HG03521 (cell line): Measurements from ENCODE around the gene PRM1.
A peak's percentile ranks its signal among the peaks of the same experiment; 100 is the strongest.

Experiments used
- ATAC-seq: cut with Tn5 transposase; IDR thresholded peaks from one replicate; pipeline ENCODE4 v1.9.1; 2021; ENCODE audit warnings: mild to moderate bottlenecking, moderate library complexity; ENCODE audit not compliant: unreplicated experiment

PRM1 gene

GRCh38 chr16:11280616-11281522, at the start of gene PRM1:
TSS of gene PRM1 (minus strand) at chr16:11281330. CDS start at chr16:11281238, 92 bp downstream.
- ATAC-seq, result no peak

GRCh38 chr16:11330526-11331237, 49.6 kb upstream of the PRM1 start:
- no peak for ATAC-seq

DNA sequence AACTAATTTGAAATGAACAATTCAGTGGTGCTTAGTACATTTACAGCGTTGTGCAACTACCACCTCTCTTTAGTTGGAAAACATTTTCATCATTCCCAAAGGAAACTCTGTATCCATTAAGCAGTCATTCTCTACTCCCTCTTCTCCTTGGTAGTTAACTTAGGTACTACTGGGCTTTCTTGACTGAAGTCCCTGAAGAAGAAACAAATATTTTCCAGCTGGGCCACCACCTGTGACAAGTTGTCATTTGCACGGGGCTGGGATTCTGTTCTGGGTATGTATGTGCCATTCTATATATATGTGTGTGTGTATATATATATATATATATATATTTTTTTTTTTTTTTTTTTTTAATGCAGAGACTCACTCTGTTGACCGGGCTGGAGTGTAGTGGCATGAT, 48.8 kb upstream of the PRM1 start:
- no peak for ATAC-seq

DNA sequence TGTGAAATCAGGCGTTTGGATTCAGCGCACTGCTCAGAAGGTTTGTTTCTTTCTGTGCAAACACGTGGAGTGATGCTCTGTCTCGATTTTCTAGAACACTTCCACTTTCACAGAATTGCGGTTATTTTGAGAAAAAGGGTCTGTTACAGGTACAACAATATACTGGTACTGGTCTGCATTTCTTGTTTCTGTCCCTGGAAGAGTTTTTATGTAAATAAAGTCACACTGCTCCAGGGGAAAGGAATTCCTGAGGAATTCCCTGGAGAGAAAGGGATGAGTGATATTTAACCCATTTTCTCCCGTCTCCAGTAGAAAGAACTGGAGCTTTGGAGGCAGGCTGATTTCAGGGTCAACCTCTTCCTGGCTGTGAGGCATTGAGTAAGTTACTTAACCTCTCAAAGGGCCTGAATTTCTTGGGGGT, 48.0 kb upstream of the PRM1 start:
- ATAC-seq, result no peak

DNA sequence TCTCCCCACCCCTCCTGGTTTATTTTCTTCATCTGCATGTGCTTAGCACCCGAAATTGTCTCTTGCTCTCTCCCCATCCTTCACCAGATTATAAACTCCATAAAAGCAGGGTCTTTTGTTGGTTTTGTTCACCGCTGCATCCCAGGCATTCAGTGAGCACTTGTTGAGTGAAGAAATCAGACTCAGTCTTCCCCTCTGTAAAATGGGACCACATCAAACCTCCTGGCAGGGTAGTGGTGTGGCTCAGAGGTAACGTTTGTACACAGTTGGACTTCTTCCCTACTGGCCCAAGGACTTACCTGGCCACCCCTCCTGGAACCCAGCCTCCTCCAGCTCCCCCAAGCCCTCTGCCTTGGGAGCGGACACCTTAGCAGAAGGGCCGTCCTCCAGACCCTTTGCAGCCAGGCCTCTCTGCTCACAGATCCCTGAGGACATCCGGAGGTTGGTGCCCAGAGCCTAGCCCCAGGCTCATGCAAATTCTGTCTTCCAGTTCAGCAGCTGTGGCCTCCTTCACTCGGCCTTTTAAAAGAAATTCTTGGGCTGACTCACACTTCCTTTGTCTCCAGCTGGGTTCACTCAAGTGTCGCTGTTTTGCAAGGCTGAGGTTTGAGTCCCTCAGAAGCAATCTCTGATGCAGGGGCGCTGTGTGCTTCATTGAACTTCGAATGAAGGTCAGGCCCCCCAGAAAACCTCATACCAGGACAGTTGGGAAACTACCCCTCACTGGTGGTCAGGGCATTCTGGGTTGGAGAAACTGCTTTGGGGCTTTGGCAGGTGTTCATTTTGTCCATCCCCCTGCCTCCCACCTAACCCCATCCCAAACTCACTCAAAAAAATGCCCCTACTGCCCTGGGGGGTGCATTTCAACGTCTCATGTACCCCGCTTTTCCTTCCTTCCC, 47.3 kb upstream of the PRM1 start:
- ATAC-seq, result peak; percentile 67

DNA sequence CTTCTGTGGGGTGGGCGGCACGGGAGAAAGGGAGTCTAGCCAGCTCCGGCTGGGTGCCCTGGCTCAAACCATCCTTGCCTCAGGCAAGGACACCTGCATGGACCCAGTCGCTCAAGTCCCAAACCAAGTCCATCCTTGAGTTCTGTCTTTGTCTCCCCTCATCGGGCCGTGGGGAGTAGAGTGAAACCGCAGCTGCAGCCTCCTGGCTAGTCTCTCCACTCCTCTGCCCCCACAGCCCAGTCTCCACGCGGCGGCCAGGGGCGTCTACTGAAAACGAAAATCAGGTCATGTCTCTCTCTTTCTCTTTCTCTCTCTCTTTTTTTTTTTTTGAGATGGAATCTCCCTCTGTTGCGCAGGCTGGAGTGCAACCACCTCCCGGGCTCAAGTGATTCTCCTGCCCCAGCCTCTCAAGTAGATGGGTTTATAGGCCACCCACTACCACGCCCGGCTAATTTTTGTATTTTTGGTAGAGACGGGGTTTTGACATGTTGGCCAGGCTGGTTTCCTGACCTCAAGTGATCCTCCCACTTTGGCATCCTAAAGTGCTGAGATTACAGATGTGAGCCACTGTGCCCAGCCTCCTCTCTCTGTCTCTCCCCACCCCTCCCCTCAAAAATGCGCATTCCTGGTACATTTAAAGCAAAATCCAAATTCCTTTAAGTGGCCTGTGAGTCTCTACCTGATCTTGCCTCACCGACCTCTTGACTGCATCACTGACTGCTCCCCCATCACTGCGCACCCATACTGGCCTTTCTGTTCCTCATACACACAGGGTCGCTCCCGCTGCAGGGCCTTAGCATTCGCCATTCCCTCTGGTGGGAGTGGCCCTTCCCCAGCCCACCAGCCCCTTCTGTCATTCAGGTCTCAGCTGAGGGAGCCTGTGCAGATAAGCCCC, 46.4 kb upstream of the PRM1 start:
- no peak for ATAC-seq

DNA sequence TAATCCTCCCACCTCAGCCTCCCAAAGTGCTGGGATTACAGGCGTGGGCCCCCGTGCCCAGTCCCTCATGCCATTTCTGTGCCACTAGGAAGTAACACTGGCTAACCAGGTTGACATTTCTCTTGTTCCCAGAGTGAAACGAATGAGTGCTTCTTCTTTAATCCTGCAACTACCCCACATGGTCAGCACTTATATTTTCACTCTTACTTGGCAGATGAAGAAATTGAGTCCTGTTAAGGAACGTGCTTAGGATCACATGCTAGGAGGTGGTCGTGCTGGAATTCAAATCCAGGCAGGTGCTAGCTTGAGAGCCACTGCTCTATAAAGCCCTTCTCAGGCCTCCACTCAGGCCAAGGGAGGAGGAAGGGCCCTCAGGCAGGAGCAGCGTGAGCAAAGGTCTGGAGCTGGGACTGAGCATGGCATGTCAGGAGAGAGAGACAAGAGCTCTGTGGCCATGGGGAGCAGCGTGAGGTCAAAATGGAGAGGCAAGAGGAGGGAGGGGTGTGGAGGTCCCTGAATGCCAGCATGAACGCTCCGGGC, 45.7 kb upstream of the PRM1 start:
- ATAC-seq, result no peak

GRCh38 chr16:11326084-11326736, 45.1 kb upstream of the PRM1 start:
- ATAC-seq, result no peak

DNA sequence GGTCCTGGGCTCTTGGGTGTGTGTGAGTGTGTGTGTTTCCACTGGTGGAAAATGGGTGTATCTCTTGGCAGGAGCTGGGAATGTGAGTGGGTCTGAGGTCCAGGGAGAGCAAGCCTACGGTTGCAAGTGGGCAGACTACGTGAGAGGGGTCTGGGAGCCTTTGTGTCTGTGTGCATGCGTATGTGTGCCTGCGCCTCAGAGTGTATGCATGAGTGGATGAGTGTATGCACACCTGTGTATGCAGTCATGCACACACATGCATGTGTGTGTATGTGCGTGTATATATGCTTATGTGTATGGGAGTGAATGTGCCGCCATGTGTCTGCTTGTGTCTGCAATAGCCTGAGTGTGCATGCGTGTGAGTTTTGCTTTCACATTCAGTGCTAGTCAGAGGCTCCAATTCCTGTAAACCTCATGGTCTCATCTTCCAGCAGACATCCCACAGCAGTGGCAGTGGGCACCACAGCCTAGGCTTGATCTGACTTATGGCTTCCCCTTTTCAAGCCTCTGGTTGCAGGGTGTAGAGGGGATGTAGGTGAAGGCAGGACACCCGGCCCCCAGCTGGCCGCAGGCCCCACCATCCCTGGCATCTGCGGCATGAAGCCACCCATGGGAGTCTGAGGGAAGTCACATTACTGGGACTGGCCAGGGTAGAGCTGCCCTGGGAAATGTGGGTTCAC, 44.4 kb upstream of the PRM1 start:
- ATAC-seq, result no peak

DNA sequence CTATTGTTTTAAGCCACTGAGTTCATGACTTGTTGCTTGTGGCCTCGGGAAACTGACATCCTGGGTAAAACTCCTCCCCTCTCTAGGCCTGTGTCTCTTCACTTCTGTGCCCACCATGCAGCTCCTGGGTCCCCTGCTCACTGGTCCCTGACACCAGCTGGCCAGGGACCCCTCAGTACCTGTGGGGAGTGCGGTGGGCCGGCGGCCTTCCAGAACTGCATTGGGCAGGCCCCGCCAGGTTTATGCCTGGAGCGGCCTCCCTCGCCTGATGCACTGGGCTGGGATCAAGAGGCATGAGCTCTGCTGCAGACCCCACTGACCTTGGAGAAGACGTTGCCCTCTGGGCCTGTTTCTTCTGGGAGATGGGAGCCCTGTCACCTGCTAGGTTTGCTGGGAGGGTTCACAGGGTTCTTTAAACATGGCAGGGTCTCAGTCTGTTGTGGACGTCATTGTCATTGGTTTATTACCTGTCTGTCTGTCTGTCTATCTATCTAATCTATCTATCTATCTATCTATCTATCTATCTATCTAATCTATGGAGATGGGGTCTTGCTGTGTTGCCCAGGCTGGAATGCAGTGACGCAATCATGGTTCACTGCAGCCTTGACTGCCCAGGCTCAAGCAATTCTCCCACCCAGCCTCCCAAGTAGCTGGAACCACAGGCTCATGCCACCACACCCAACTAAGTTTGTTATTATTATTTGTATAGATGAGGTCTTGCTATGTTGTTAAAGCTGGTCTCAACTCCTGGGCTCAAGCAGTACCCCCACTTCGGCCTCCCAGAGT, 42.6 kb upstream of the PRM1 start:
- ATAC-seq, result no peak

DNA sequence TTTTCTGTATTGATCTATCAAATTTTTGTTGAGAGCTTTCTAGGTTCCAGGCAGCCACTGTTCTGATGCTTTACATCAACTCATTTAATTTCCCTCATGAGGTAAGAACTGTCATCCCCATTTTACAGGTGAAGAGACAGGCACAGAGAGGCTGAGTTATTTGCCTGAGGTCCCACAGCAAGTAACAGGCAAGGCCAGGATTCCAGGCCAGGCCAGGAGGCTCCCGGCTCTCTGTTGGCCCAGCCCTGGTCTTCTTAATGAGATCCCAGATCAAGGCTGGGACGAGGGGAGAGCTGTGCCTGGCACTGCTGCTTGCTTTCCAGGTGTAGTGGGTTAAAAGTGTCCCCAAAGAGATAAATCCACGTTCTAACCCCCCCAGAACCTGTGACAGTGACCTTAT, 41.7 kb upstream of the PRM1 start:
- no peak for ATAC-seq

DNA sequence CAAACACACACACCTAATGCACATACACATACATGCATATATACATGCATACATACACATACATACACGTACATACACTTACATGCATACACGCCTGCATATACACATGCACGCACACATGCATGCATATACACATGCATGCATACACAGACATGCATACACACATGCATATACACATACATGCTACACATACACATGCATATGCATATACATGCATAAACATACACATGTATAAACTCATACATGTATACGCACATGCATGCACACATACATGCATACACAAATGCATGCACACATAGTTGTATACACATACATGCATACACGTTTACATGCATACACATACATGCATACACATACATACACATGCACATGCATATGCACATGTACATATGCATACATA, 40.5 kb upstream of the PRM1 start:
- no peak for ATAC-seq

GRCh38 chr16:11320170-11320569, 39.0 kb upstream of the PRM1 start:
- ATAC-seq, result no peak

DNA sequence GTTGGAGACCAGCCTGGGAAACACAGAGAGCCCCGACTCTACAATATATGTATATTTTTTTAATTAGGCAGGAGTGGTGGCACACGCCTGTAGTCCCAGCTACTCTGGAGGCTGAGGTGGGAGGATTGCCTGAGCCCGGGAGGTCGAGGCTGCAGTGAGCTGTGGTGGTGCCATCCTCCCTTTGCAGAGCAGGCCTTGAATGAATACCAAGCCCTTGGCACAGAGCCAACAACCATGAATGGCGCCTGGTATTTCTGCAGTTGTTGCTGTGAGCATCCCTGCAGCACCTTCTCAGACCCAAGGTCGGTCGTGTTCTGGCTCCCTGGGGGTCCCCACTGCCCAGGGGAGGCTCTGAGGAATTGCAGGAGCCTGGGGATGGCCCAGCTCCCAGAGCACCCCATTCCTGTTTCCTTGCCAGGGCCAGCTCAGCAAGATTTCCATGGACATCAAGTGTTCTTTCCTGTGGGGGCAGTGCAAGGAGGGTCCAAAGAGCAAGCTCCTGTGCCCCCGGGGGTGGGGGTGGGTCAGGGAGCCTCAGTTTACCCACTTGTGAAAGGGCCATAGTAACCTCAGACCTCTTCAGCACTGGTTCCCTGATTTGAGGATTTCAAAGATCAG, 38.5 kb upstream of the PRM1 start:
- no peak for ATAC-seq

- no peak for ATAC-seq
These were observed 37.7 kb upstream of the PRM1 start for GRCh38 chr16:11318817-11319216.

DNA sequence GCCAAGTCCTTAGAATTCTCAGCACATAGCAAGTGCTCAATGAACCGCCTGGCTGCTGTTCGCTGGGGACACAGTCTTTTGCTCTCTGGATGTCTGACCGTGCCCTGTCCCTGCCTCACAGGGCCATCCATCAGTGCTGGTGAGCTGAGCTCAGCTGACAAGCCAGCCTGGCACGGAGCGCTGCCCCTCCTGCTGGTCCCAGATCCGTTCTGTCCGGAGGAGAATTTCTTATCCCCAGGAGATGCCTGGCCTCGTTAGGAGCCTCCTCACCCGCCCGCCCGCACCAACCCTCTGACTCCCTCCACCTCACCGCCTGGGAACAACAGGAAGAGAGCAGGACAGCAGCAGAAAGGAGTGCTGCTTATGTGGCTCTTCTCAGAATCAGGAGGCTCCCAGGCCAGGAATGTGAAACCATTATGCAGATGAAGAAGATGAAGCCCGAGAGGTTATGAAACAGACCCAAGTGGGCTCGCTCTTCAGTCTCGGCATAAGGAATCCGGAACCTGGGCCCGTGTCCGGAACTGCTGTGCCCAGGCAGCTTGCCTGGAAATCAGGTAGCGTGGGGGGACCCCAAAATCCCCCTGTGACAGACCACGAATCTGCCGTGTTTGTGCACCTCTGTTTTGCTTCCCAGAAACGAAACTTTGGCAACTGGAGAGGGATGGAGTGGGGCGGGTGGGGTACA, 35.3 kb upstream of the PRM1 start:
- ATAC-seq, result no peak

DNA sequence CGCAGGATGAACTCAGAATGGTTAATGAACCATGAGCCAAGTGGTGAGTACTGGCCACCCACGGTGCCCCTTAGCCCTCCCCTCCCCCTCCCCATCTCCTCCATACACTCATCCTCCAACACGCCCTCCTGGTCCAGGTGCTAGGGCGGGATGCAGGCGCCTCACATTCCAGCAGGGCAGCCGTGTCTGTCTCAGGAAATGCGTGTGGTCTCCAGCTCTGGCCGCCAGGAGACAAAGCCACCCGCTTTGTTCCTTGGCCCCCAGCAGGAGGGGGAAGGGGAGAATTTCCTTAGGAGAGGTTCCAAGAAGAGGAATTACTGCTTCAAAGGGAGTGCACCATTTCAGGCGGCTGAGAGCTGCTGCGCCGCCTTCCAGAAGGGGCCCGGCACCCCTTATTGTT, 34.4 kb upstream of the PRM1 start:
- no peak for ATAC-seq
